IMR-90 (cell line): ENCODE data around the gene CRYBA4. TPM values are rescaled to one million over a fixed set of nuclear protein-coding genes. Genes with fewer than 3 reads are reported as not detected.

ENCODE experiments used
- ATAC-seq: fragments of 200-7000 bp; cut with Tn5 transposase; 2 replicates; pipeline ENCODE4 v1.9.1; 2020; ENCODE audit warnings: low read depth, mild to moderate bottlenecking, moderate library complexity
- BruUV-seq: library from RNA; stranded (reverse); fragments of 400-500 nt; replicated peaks from 2 replicates; lab custom pipeline; 2021; lab: Mats Ljungman, UMichigan
- CTCF ChIA-PET: fragments of 300-600 bp; formaldehyde crosslinking; extraction: SDS; loops from one replicate; lab custom pipeline; 2021; ENCODE audit warnings: antibody characterized with exemption; lab: Yijun Ruan, JAX
- POLR2A ChIA-PET: fragments of 300-600 bp; sonication (Branson Sonifier 250); formaldehyde crosslinking; loops from one replicate; lab custom pipeline; 2022; ENCODE audit warnings: antibody characterized with exemption; ENCODE audit not compliant: unreplicated experiment; lab: Charles Lee
- DNase-seq: peaks from one replicate; pipeline ENCODE4 v3.0.0; 2013
- H2AFZ ChIP-seq: replicated peaks from 2 replicates; pipeline ENCODE3; 2013; ENCODE audit warnings: low read length, mild to moderate bottlenecking; ENCODE audit not compliant: poor library complexity
- H2AK5ac ChIP-seq: 2 replicates; pipeline ENCODE4 v1.6.1; 2013; ENCODE audit warnings: low read depth, low read length, inconsistent platforms
- H2AK9ac ChIP-seq: replicated peaks from 2 replicates; pipeline ENCODE3; 2013; ENCODE audit warnings: mild to moderate bottlenecking, low read depth, low read length, moderate library complexity; ENCODE audit not compliant: poor library complexity
- H2BK120ac ChIP-seq: 2 replicates; pipeline ENCODE4 v1.6.1; 2013; ENCODE audit warnings: low read depth, low read length, inconsistent platforms
- H2BK15ac ChIP-seq: 3 replicates; pipeline ENCODE4 v1.6.1; 2013; ENCODE audit warnings: low read depth, low read length, inconsistent platforms
- H2BK20ac ChIP-seq: 2 replicates; pipeline ENCODE4 v1.6.1; 2013; ENCODE audit warnings: low read depth, mild to moderate bottlenecking, inconsistent platforms, low read length, moderate library complexity
- H2BK5ac ChIP-seq: 2 replicates; pipeline ENCODE4 v1.6.1; 2013; ENCODE audit warnings: mild to moderate bottlenecking, low read depth, low read length, inconsistent platforms; ENCODE audit not compliant: poor library complexity, severe bottlenecking
- H3K14ac ChIP-seq: replicated peaks from 2 replicates; pipeline ENCODE4 v1.6.1; 2013; ENCODE audit warnings: low read depth, low read length, inconsistent platforms
- H3K18ac ChIP-seq: 2 replicates; pipeline ENCODE4 v1.6.1; 2013; ENCODE audit warnings: low read depth, low read length, control low read depth
- H3K23ac ChIP-seq: 2 replicates; pipeline ENCODE4 v1.6.1; 2013; ENCODE audit warnings: low read depth, low read length, inconsistent platforms
- H3K27ac ChIP-seq: 2 replicates; pipeline ENCODE4 v1.5.1; 2013; ENCODE audit warnings: mild to moderate bottlenecking, control low read depth, low read length; ENCODE audit not compliant: insufficient read depth
- H3K27me3 ChIP-seq: 2 replicates; pipeline ENCODE4 v1.6.1; 2013; ENCODE audit warnings: low read length; ENCODE audit not compliant: control insufficient read depth, insufficient read depth
- H3K36me3 ChIP-seq: 2 replicates; pipeline ENCODE4 v1.6.1; 2013; ENCODE audit warnings: low read length, mixed read lengths; ENCODE audit not compliant: control insufficient read depth, insufficient read depth
- H3K4ac ChIP-seq: 2 replicates; pipeline ENCODE4 v1.6.1; 2013; ENCODE audit warnings: low read depth, low read length, inconsistent platforms
- H3K4me1 ChIP-seq: 2 replicates; pipeline ENCODE4 v1.6.1; 2013; ENCODE audit warnings: low read length, mixed read lengths; ENCODE audit not compliant: control insufficient read depth, insufficient read depth
- H3K4me2 ChIP-seq: 2 replicates; pipeline ENCODE4 v1.6.1; 2013; ENCODE audit warnings: low read depth, mild to moderate bottlenecking, control low read depth, low read length, moderate library complexity
- H3K4me3 ChIP-seq: 2 replicates; pipeline ENCODE4 v1.5.1; 2013; ENCODE audit warnings: low read depth, mild to moderate bottlenecking, control low read depth, low read length, moderate library complexity; ENCODE audit not compliant: insufficient read depth
- H3K56ac ChIP-seq: 2 replicates; pipeline ENCODE4 v1.6.1; 2013; ENCODE audit warnings: low read length, inconsistent platforms; ENCODE audit not compliant: insufficient read depth; ENCODE audit errors: extremely low read depth
- H3K79me1 ChIP-seq, 2 experiments: 2 replicates each; pipeline ENCODE4 v1.6.1; 2013; ENCODE audit warnings: low read length in 2 of 2, inconsistent platforms in 1 of 2, low read depth in 1 of 2
- H3K9ac ChIP-seq: 2 replicates; pipeline ENCODE4 v1.6.1; 2013; ENCODE audit warnings: low read depth, low read length, control low read depth
- H3K9me1 ChIP-seq: 2 replicates; pipeline ENCODE4 v1.6.1; 2013; ENCODE audit warnings: low read length, inconsistent platforms; ENCODE audit not compliant: insufficient read depth
- H3K9me3 ChIP-seq: 2 replicates; pipeline ENCODE4 v1.6.1; 2013; ENCODE audit warnings: low read length; ENCODE audit not compliant: control insufficient read depth, insufficient read depth
- H4K20me1 ChIP-seq: 2 replicates; pipeline ENCODE4 v1.6.1; 2013; ENCODE audit warnings: low read length, inconsistent platforms; ENCODE audit not compliant: insufficient read depth
- H4K5ac ChIP-seq: 2 replicates; pipeline ENCODE4 v1.6.1; 2013; ENCODE audit warnings: mild to moderate bottlenecking, low read depth, low read length, control low read depth
- H4K8ac ChIP-seq, 2 experiments: 2 replicates each; pipeline ENCODE4 v1.6.1; 2013; ENCODE audit warnings: low read depth in 2 of 2, low read length in 2 of 2, control low read depth in 1 of 2, inconsistent platforms in 1 of 2
- H4K91ac ChIP-seq: 2 replicates; pipeline ENCODE4 v1.6.1; 2013; ENCODE audit warnings: low read depth, low read length, inconsistent platforms; ENCODE audit not compliant: insufficient read depth
- BHLHE40 ChIP-seq: fragments of 150-350 bp; IDR thresholded peaks from 2 replicates; pipeline ENCODE4 v1.6.1; 2016; ENCODE audit warnings: mild to moderate bottlenecking, low read depth, low read length
- CEBPB ChIP-seq: IDR thresholded peaks from 2 replicates; pipeline ENCODE4 v1.6.1; 2012; ENCODE audit warnings: low read depth, low read length, improper control_type of control experiment
- CHD1 ChIP-seq: IDR thresholded peaks from 2 replicates; pipeline ENCODE4 v1.6.1; 2012; ENCODE audit warnings: low read depth, low read length, improper control_type of control experiment
- FOS ChIP-seq: fragments of 150-350 bp; IDR thresholded peaks from 2 replicates; pipeline ENCODE4 v1.6.1; 2016; ENCODE audit warnings: low read depth, low read length
- MAFK ChIP-seq: IDR thresholded peaks from 2 replicates; pipeline ENCODE4 v1.6.1; 2012; ENCODE audit warnings: low read depth, low read length, improper control_type of control experiment
- MAZ ChIP-seq: IDR thresholded peaks from 2 replicates; pipeline ENCODE4 v1.6.1; 2012; ENCODE audit warnings: low read depth, mild to moderate bottlenecking, low read length, improper control_type of control experiment, moderate library complexity, borderline replicate concordance
- MXI1 ChIP-seq: IDR thresholded peaks from 2 replicates; pipeline ENCODE4 v1.6.1; 2012; ENCODE audit warnings: low read depth, mild to moderate bottlenecking, low read length, moderate library complexity, borderline replicate concordance
- NFE2L2 ChIP-seq: fragments of 150-350 bp; IDR thresholded peaks from 2 replicates; pipeline ENCODE4 v1.6.1; 2016; ENCODE audit warnings: low read depth, mild to moderate bottlenecking, low read length
- POLR2A ChIP-seq: IDR thresholded peaks from 2 replicates; pipeline ENCODE4 v1.6.1; 2012; ENCODE audit warnings: mild to moderate bottlenecking, low read depth, low read length
- RAD21 ChIP-seq: IDR thresholded peaks from 2 replicates; pipeline ENCODE4 v1.6.1; 2012; ENCODE audit warnings: low read length, improper control_type of control experiment
- RCOR1 ChIP-seq: IDR thresholded peaks from 2 replicates; pipeline ENCODE4 v1.6.1; 2012; ENCODE audit warnings: mild to moderate bottlenecking, low read length, improper control_type of control experiment; ENCODE audit not compliant: insufficient replicate concordance
- RFX5 ChIP-seq: IDR thresholded peaks from 2 replicates; pipeline ENCODE4 v1.8.0; 2012; ENCODE audit warnings: low read depth, mild to moderate bottlenecking, low read length, moderate library complexity
- SMC3 ChIP-seq: fragments of 150-350 bp; IDR thresholded peaks from 2 replicates; pipeline ENCODE4 v1.6.1; 2016; ENCODE audit warnings: low read depth, mild to moderate bottlenecking, antibody characterized with exemption, low read length, moderate library complexity
- WGBS, 2 experiments: methylation state at CpG; one replicate each; pipeline versions ENCODE4 v1.1.5 to v1.1.7; 2013; ENCODE audit warnings: missing lambda C conversion rate in 2 of 2; ENCODE audit not compliant: insufficient read length in 1 of 2; ENCODE audit errors: extremely low coverage in 2 of 2; 5-methylcytosine and 5-hydroxymethylcytosine counted together
- dilution Hi-C: fragments of 300-500 bp; cut with HindIII; formaldehyde crosslinking; loops from one replicate; pipeline ENCODE4 v1.14.3; 2018; ENCODE audit warnings: low sequenced_read_pairs; ENCODE audit not compliant: unreplicated experiment
- in situ Hi-C: fragments of 300-500 bp; cut with MboI; formaldehyde crosslinking; loops from 3 replicates; pipeline ENCODE4 v1.14.3; 2019; ENCODE audit warnings: low sequenced_read_pairs, inconsistent platforms, mixed read lengths
- intact Hi-C: fragments of 100-400 bp; cut with micrococcal nuclease; formaldehyde crosslinking; loops from 2 replicates; pipeline ENCODE4 v1.10.0; 2022
- polyA plus RNA-seq, 3 experiments: library from polyadenylated mRNA; depleted of rRNA; stranded (reverse); fragments of >200 nt; gene quantifications; 2 replicates each; pipeline ENCODE4 v1.2.3, GENCODE V29; 2012; ENCODE audit warnings: low replicate concordance in 1 of 3
- total RNA-seq: library from RNA; depleted of rRNA; stranded (reverse); fragments of >200 nt; gene quantifications from 2 replicates; pipeline ENCODE4 v1.2.3, GENCODE V29; 2012
- TF ChIP-seq, protein P1 (sequence below): fragments of 150-350 bp; IDR thresholded peaks from 2 replicates; pipeline ENCODE4 v1.6.1; 2016; ENCODE audit warnings: low read depth, mild to moderate bottlenecking, low read length, moderate library complexity, borderline replicate concordance
- TF ChIP-seq, protein P2 (sequence below): conservative IDR thresholded peaks from 2 replicates; pipeline ENCODE4 v1.5.1; 2012; ENCODE audit warnings: mild to moderate bottlenecking, low read depth, low read length, improper control_type of control experiment

The CRYBA4 gene
- total and polyA plus RNA-seq, 2 of the 4 experiments (the other 2 are of a cell fraction): not detected

DNA sequence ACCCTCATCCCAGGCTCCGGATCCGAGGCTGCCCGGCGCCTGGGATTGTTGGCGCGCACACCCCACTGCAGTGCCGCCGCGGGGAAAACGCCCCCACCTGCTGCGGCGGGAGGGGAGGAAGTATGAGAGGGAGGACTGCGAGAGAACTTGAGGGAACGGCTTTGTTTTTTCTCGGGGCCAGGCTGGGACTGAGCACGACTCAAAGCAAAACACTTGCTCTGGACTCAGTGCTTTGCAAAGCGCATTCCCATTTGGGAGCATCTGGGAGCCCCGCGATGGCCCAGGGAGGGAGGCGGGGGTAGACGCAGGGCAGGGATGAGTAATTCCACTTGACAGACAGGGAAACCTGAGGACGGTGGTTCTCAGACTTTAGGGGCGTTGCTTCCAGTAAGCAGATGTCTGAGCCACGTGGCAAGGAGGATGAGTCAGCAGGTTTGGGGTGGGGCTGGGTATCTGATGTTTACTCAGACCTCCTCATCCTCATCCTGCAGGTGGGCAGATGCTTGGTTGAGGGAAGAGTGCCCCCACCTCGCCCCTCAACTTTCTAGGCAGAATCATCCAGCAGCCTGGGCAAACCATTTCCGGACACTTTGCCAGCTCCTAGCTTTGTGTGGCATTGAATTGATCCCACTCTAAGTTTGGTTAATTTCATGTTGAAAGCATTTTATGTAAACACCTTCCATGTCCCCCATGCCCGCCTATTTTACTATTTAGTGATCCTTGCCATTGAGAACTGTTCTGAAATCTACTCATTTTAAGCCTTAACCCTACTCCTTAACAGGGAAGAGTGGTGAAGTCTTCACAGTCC is 37.1 kb downstream of the CRYBA4 start:
- H4K91ac ChIP-seq: no peak overlapping the region
- no peaks in the 10 kb centered on the region for H3K36me3 ChIP-seq
- H2BK120ac ChIP-seq: peak overlapping the region; percentile 33; the same call in 1 of the 2 replicates
- H3K27ac ChIP-seq: no peak overlapping the region
- H4K8ac ChIP-seq: peak overlapping the region; percentile 20 to 52; a peak in 2 of 4 replicates
- H3K23ac ChIP-seq: no peak overlapping the region; the same call in 1 of the 2 replicates
- H2BK20ac ChIP-seq: peak overlapping the region; percentile 61
- peaks cover 5% of the 10 kb centered on the region; the same call in 1 of the 2 replicates for H3K4me1 ChIP-seq
- peak overlapping the region; percentile 6; the same call in 1 of the 3 replicates for H2BK15ac ChIP-seq
- ChIA-PET POLR2A (no interaction called here), CTCF (no interaction called here)
- H2BK5ac ChIP-seq: no peak overlapping the region
- dilution Hi-C loops: no loop called here
- peak overlapping the region; percentile 87 for H2AFZ ChIP-seq
- DNase-seq (peak; percentile 97), ATAC-seq (peak; percentile 86)
- 0% methylated on average over 9 of the region's 27 CpGs; no CpG with 5 or more reads in 1 of the 2 experiments for WGBS, 2 experiments
- H3K9me3 ChIP-seq: no peaks in the 10 kb centered on the region
- intact Hi-C loops: loop anchor here (2.0 kb wide), 1 partner anchor 146 kb away; the partner anchor contains the start of gene TFIP11
- no peak overlapping the region for H3K9ac ChIP-seq
- peak overlapping the region; percentile 75 for H3K4me2 ChIP-seq
- H2AK9ac ChIP-seq: peak overlapping the region; percentile 82
- peak overlapping the region; percentile 34 for H3K4ac ChIP-seq
- in situ Hi-C loops: no loop called here
- H3K79me1 ChIP-seq: no peaks in the 10 kb centered on the region
- H4K20me1 ChIP-seq: no peaks in the 10 kb centered on the region
- peaks cover 28% of the 10 kb centered on the region for H3K27me3 ChIP-seq
- H3K14ac ChIP-seq: no peak overlapping the region
- 0 out of 2 replicates have a peak overlapping the region, but pooled peaks have one; percentile 28 for H4K5ac ChIP-seq
- no peak overlapping the region for H3K56ac ChIP-seq
- H2AK5ac ChIP-seq: peak overlapping the region; percentile 67; the same call in 1 of the 2 replicates
- H3K18ac ChIP-seq: no peak overlapping the region
- peak overlapping the region; percentile 13 for H3K4me3 ChIP-seq
- no peaks in the 10 kb centered on the region for H3K9me1 ChIP-seq
- BruUV-seq: no TSS peak
- TF ChIP-seq POLR2A (no peak), MXI1 (peak; percentile 53; the same call in 1 of the 2 replicates), BHLHE40 (peak; percentile 37; the same call in 1 of the 2 replicates), MAFK (peak; percentile 90), CHD1 (no peak), MAZ (peak; percentile 64), NFE2L2 (peak; percentile 97), CEBPB (no peak), RAD21 (no peak), RCOR1 (peak; percentile 36), SMC3 (no peak), RFX5 (no peak), FOS (peak; percentile 85)
- TF ChIP-seq, protein P1, sequence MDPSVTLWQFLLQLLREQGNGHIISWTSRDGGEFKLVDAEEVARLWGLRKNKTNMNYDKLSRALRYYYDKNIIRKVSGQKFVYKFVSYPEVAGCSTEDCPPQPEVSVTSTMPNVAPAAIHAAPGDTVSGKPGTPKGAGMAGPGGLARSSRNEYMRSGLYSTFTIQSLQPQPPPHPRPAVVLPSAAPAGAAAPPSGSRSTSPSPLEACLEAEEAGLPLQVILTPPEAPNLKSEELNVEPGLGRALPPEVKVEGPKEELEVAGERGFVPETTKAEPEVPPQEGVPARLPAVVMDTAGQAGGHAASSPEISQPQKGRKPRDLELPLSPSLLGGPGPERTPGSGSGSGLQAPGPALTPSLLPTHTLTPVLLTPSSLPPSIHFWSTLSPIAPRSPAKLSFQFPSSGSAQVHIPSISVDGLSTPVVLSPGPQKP: no peak
- TF ChIP-seq, protein P2, sequence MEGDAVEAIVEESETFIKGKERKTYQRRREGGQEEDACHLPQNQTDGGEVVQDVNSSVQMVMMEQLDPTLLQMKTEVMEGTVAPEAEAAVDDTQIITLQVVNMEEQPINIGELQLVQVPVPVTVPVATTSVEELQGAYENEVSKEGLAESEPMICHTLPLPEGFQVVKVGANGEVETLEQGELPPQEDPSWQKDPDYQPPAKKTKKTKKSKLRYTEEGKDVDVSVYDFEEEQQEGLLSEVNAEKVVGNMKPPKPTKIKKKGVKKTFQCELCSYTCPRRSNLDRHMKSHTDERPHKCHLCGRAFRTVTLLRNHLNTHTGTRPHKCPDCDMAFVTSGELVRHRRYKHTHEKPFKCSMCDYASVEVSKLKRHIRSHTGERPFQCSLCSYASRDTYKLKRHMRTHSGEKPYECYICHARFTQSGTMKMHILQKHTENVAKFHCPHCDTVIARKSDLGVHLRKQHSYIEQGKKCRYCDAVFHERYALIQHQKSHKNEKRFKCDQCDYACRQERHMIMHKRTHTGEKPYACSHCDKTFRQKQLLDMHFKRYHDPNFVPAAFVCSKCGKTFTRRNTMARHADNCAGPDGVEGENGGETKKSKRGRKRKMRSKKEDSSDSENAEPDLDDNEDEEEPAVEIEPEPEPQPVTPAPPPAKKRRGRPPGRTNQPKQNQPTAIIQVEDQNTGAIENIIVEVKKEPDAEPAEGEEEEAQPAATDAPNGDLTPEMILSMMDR: no peak
